Transverse colon (tissue), 4 donors: ENCODE results near the gene C11orf91. TPM values are rescaled to one million over a fixed set of nuclear protein-coding genes. Genes with fewer than 3 reads are reported as not detected.
"Not testable (repeated sequence)": the region's sequence is repeated elsewhere in the genome, so short reads cannot be mapped to it uniquely, and the experiment has no call there.

ENCODE experiments used
- DNase-seq: peaks from one replicate; pipeline ENCODE4 v3.0.0-alpha.2; 2019
- H3K27ac ChIP-seq, 4 donors: fragments of 200-600 bp; sonication (generic); 2 replicates each; pipeline ENCODE4 v1.5.1; 2016 to 2018; ENCODE audit warnings: inconsistent platforms in 4 of 4
- H3K27me3 ChIP-seq: fragments of 200-600 bp; sonication (generic); 2 replicates; pipeline ENCODE4 v1.5.1; 2017; ENCODE audit warnings: inconsistent platforms
- H3K36me3 ChIP-seq, 4 donors: fragments of 200-600 bp; sonication (generic); 2 replicates each; pipeline ENCODE4 v1.5.1; 2017 to 2019; ENCODE audit warnings: inconsistent platforms in 4 of 4
- H3K4me1 ChIP-seq, 4 donors: fragments of 200-600 bp; sonication (generic); 2 replicates each; pipeline ENCODE4 v1.5.1; 2017 to 2020; ENCODE audit warnings: inconsistent platforms in 4 of 4
- H3K4me3 ChIP-seq, 4 donors: fragments of 200-600 bp; sonication (generic); 1 replicate in 1 of 4; 2 replicates in 3 of 4; pipeline versions ENCODE4 v1.5.1 to v1.6.1; 2017 to 2019; ENCODE audit warnings: inconsistent platforms in 4 of 4
- H3K9me3 ChIP-seq, 2 donors: fragments of 200-600 bp; sonication (generic); 2 replicates each; pipeline ENCODE4 v1.5.1; 2017 to 2019; ENCODE audit warnings: inconsistent platforms in 2 of 2
- EP300 ChIP-seq: sonication (generic); formaldehyde crosslinking; IDR thresholded peaks from one replicate; pipeline ENCODE4 v1.6.1; 2017; ENCODE audit warnings: antibody characterized with exemption, low read depth
- POLR2A ChIP-seq: fragments of 450-650 bp; IDR thresholded peaks from one replicate; pipeline ENCODE4 v1.6.1; 2016; ENCODE audit warnings: antibody characterized with exemption, mild to moderate bottlenecking, moderate library complexity
- POLR2AphosphoS5 ChIP-seq, 3 donors: sonication (generic); formaldehyde crosslinking; IDR thresholded peaks; one replicate each; pipeline ENCODE4 v1.6.1; 2016; ENCODE audit warnings: antibody characterized with exemption in 3 of 3
- WGBS, 2 donors: methylation state at CpG; one replicate each; pipeline ENCODE4 v1.1.5; 2018; ENCODE audit warnings: low coverage in 1 of 2; 5-methylcytosine and 5-hydroxymethylcytosine counted together
- in situ Hi-C, 4 donors: fragments of 200-750 bp; cut with MboI; loops; one replicate each; pipeline versions ENCODE4 v1.15.0 to v1.15.1; 2017; ENCODE audit warnings: low sequenced_read_pairs in 3 of 4, low pct_ligation_motif_present in 1 of 4, low pct_unique_long_range_greater_than_20kb in 1 of 4
- intact Hi-C: fragments of 100-400 bp; cut with DNase I; formaldehyde crosslinking; loops from one replicate; pipeline ENCODE4 v1.15.1; 2023; ENCODE audit warnings: low total_unique reads
- total RNA-seq, 4 donors: library from RNA; depleted of rRNA; stranded (reverse); fragments of >200 nt; gene quantifications; one replicate each; pipeline ENCODE4 v1.1.0, GENCODE V29; 2016
- TF ChIP-seq, protein P1 (sequence below), 5 experiments: fragments of 200-600 bp in 3 of 5; fragments of 450-650 bp in 2 of 5; sonication (generic) in 3 of 5; IDR thresholded peaks; 1 replicate in 2 of 5; 2 replicates in 3 of 5; pipeline ENCODE4 v1.5.1; 2016 to 2017; ENCODE audit warnings: antibody characterized with exemption in 5 of 5, inconsistent platforms in 3 of 5, mild to moderate bottlenecking in 2 of 5, moderate library complexity in 1 of 5

C11orf91 gene
- total RNA-seq, 4 donors from 2014 or later: not detected

GRCh38 chr11:33664827-33665226 is 35.8 kb downstream of the C11orf91 start:
- intact Hi-C loops: no loop called here
- TF ChIP-seq POLR2A: no peak
- TF ChIP-seq, protein P1, sequence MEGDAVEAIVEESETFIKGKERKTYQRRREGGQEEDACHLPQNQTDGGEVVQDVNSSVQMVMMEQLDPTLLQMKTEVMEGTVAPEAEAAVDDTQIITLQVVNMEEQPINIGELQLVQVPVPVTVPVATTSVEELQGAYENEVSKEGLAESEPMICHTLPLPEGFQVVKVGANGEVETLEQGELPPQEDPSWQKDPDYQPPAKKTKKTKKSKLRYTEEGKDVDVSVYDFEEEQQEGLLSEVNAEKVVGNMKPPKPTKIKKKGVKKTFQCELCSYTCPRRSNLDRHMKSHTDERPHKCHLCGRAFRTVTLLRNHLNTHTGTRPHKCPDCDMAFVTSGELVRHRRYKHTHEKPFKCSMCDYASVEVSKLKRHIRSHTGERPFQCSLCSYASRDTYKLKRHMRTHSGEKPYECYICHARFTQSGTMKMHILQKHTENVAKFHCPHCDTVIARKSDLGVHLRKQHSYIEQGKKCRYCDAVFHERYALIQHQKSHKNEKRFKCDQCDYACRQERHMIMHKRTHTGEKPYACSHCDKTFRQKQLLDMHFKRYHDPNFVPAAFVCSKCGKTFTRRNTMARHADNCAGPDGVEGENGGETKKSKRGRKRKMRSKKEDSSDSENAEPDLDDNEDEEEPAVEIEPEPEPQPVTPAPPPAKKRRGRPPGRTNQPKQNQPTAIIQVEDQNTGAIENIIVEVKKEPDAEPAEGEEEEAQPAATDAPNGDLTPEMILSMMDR (IDR thresholded peaks at IDR 0.05): no peak
- Histone ChIP-seq H3K4me1 (no peaks in the 10 kb centered on the region), H3K4me3 (no peak overlapping the region), H3K27ac (no peak overlapping the region), H3K9me3 (no peaks in the 10 kb centered on the region), H3K36me3 (no peaks in the 10 kb centered on the region), H3K27me3 (no peaks in the 10 kb centered on the region)
- 80% methylated on average over 3 to 4 of the region's 4 CpGs for WGBS, 2 donors
- DNase-seq: no peak
- in situ Hi-C loops: no loop called here

DNA sequence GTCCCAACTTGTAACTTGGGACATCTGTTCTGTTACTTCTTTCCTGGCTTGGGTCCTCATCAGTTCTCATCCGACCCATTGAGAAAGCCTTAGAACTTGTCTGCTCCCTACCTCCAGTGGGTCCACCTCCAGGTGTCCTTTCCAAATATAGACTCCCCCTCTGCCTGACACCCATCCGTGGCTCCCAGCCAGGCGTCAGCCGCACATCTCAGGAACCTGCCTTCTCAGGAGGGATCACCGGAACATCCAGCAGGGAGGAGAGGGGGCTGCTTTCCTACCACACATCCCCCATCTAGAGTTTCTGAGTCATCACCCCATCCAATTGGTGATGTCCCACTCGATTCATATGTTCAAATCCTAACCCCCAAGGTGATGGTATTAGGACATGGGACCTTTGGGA is 36.5 kb downstream of the C11orf91 start:
- Histone ChIP-seq H3K9me3 (no peaks in the 10 kb centered on the region), H3K4me1 (no peaks in the 10 kb centered on the region), H3K36me3 (no peaks in the 10 kb centered on the region), H3K27ac (no peak overlapping the region), H3K27me3 (no peaks in the 10 kb centered on the region), H3K4me3 (no peak overlapping the region)
- TF ChIP-seq EP300 (no peak), POLR2AphosphoS5 (IDR thresholded peaks at IDR 0.05) (no peak), POLR2A (no peak)
- TF ChIP-seq, protein P1 (IDR thresholded peaks at IDR 0.05): no peak
- intact Hi-C loops: no loop called here
- WGBS, 2 donors: 82 to 94% methylated on average over 2 to 6 of the region's 6 CpGs
- in situ Hi-C loops: no loop called here
- no peak for DNase-seq

DNA sequence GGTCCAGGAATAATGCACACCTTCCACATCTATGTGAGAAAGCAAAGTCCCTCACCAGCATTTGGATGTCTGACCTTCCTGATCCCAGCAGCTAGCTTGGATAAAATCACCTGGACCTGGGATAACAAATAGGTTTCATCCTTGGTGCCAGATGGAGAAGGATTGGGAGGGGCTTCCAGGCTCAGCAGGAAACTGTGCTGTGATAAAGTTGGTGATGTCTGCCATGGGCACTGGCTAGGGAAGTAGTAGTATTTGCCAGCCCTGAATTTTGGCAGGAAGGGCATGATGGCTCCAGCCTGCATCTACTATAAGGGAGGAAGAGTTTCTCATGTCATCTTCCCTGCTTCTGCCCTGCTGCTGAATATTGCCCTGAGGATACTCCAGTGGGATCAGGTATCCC is 37.5 kb downstream of the C11orf91 start:
- TF ChIP-seq POLR2AphosphoS5 (IDR thresholded peaks at IDR 0.05): no peak
- no peak for TF ChIP-seq POLR2A
- no peak for TF ChIP-seq EP300
- TF ChIP-seq, protein P1 (IDR thresholded peaks at IDR 0.05): no peak
- Histone ChIP-seq H3K4me1 (no peaks in the 10 kb centered on the region), H3K36me3 (no peaks in the 10 kb centered on the region), H3K27me3 (no peaks in the 10 kb centered on the region), H3K9me3 (no peaks in the 10 kb centered on the region), H3K4me3 (no peak overlapping the region), H3K27ac (no peak overlapping the region)
- no peak for DNase-seq
- intact Hi-C loops (no loop called here), in situ Hi-C loops (no loop called here)

DNA sequence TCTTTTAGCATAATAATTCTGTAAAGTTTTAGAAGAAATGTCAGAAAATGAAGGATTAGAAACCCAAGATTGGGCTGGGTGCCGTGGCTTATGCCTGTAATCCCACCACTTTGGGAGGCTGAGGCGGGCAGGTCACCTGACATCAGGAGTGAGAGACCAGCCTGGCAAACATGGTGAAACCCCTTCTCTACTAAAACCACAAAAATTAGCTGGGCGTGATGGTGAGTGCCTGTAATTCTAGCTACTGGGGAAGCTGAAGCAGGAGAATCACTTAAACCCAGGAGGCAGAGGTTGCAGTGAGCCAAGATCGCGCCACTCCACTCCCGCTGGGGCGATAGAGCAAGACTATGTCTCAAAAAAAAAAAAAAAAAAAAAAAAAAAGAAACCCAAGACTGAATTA is 39.1 kb downstream of the C11orf91 start:
- H3K4me3 ChIP-seq, in situ Hi-C loops, H3K4me1 ChIP-seq, intact Hi-C loops, H3K36me3 ChIP-seq, H3K27me3 ChIP-seq, H3K9me3 ChIP-seq, DNase-seq, H3K27ac ChIP-seq: not testable (repeated sequence)
- WGBS, 2 donors: 88 to 95% methylated on average over 5 to 7 of the region's 7 CpGs

DNA sequence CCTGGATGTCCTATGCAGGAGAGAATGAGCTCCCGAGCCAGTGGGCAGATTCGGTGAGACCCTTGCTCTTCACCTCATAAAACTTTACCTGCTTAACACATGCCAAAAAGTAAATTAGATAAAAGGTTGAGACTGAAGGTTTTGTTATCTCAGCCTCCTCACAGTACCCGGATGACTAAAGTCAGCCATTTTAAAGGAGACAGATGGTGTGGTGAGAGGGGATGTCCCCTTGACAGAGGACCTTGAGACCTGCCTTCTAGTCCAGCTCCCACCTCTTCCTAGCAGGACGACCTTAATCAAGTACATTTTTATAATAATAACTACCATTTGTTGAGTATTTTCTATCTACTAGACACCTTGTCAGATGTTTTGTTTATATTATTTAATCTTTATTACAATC is 39.7 kb downstream of the C11orf91 start:
- 83 to 89% methylated on average over 3 to 4 of the region's 4 CpGs for WGBS, 2 donors
- no peaks in the 10 kb centered on the region for H3K4me1 ChIP-seq
- H3K36me3 ChIP-seq: no peaks in the 10 kb centered on the region
- intact Hi-C loops: no loop called here
- in situ Hi-C loops: no loop called here
- TF ChIP-seq POLR2A (no peak), POLR2AphosphoS5 (IDR thresholded peaks at IDR 0.05) (no peak), EP300 (no peak)
- TF ChIP-seq, protein P1 (IDR thresholded peaks at IDR 0.05): no peak
- no peaks in the 10 kb centered on the region for H3K9me3 ChIP-seq
- no peak overlapping the region for H3K27ac ChIP-seq
- no peaks in the 10 kb centered on the region for H3K27me3 ChIP-seq
- no peak overlapping the region for H3K4me3 ChIP-seq
- no peak for DNase-seq
